T-helper 22 cell (primary cell): Measurements from ENCODE around the gene FXYD6.
"Not testable (repeated sequence)": the region's sequence is repeated elsewhere in the genome, so short reads cannot be mapped to it uniquely, and the experiment has no call there.

ENCODE experiments used
- DNase-seq: peaks from one replicate; pipeline ENCODE4 v3.0.0-alpha.2; 2020; ENCODE audit warnings: low read depth

Gene FXYD6

DNA sequence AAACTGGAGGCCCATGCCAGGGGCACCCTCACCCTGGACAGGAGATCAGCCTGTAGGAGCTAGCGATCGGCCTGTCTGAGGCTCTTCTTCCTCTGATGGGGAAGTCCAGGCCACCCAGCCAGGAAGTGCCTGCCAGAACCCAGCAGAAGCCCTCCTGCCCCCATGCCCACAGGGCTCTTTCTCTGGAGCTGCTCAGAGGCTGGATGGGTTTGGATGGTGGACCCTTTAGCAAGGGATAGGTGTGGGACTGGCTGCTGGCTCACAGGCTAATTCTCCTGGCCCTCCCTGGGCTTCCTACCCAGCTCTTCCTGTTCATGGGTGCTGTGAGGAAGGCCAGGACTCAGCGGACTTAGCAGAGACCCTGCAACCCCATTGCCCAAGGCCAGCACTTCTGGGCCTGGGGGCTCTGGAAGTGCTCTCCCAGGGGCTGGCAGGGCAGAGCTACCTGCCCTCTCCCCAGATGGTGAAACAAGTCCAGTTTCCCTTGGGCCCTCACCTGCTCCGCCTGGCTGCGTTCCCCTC is 59.6 kb downstream of the FXYD6 start:
- DNase-seq = no peak

GRCh38 chr11:117816151-117816741 is 60.2 kb downstream of the FXYD6 start:
- DNase-seq = no peak

- peak; percentile 66 for DNase-seq
These were observed 61.1 kb downstream of the FXYD6 start for GRCh38 chr11:117815262-117815803.

- peak; percentile 72 for DNase-seq
These were observed 61.6 kb downstream of the FXYD6 start for GRCh38 chr11:117814766-117815261.

- no peak for DNase-seq
These were observed 62.2 kb downstream of the FXYD6 start for GRCh38 chr11:117814204-117814765.

- not testable (repeated sequence) for DNase-seq
These were observed 66.4 kb downstream of the FXYD6 start for GRCh38 chr11:117810056-117810451.

DNA sequence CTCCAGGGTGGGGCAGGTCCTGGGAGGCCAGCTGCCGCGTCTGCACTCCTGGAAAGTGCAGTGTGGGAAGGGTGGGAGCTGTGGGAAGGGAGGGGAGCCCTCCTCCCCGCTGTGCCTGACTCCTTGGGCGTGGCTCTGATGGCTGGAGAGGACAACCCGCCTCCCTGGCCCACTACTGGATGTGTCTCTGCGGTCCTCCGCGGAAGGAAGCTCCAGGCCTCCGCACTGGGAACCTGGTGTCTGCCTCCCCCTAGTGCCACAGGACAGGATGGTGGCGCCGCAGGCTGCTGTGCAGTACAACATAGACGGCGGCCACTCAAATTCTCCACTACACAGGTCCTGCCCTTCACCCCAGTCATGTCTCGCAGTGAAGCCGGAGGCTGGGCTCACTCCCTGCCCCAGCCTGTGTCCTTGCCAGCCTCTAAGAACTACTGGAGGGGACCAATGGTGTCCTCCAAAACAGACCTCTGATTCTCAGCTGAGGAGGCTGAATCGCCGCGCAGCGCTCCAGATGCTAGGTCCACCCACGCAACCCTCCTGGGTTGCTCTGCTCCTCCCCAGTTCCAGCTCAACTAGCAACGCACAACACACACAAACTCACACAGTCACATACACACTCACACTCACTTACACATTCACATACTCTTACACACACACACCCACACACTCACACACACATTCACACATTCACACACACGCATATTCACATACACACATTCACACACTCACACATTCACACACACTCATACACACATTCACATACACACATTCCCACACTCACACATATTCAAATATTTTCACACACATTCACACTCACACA is 67.0 kb downstream of the FXYD6 start:
- DNase-seq = no peak

- no peak for DNase-seq
These were observed 67.7 kb downstream of the FXYD6 start for GRCh38 chr11:117808784-117809183.

DNA sequence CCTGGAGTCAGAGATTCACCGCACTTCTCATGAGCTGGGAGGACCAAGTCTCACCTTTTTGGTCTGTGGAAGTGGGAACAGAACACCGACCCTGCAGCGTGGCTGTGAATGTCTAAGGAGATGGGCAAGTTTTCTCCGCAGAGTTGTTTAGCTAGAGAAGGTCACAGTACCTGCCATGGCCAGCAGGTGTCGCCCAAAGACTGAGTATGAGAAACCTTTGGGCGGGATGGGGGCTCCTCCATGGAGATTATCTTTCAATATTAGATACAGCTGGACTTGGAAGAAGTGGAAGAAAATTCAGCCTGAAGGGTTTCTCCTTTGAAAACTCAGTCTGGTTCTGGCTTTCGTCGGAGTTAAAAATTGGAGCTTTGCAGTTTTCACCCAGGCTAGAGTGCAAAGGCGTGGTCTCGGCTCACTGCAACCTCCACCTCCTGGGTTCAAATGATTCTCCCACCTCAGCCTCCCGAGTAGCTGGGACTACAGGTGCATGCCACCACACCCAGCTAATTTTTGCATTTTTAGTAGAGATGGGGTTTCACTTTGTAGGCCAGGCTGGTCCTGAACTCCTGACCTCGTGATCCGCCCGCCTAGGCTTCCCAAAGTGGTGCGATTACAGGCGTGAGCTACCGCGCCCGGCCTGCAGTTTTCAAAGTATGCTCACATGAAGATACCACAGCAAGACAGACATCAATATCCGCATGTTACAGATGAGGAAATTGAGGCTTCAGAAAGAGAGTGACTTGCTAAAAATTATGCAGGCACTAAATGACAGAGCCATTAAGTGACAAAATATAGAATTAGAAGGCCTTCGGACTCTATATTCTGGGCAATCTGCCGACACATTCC is 68.8 kb downstream of the FXYD6 start:
- DNase-seq = peak; percentile 37

DNA sequence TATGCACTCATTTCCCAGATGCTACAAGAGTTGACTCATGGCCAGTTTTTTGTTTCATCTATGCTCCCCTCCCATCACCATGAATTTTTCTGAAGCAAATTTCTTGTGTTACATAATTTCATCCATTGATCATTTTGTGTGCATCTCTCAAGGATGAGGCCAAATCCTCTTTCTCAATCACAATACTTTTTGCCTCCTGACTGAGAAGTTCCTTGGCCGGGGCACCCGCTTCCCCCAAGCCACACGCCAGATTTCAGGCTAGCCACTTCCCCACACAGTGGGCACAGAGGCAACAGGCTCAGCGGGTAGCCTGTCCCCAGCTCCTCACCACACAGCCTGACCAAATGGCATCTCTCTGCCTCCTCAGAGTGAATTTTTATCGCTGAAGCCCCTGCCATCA is 69.6 kb downstream of the FXYD6 start:
- no peak for DNase-seq

DNA sequence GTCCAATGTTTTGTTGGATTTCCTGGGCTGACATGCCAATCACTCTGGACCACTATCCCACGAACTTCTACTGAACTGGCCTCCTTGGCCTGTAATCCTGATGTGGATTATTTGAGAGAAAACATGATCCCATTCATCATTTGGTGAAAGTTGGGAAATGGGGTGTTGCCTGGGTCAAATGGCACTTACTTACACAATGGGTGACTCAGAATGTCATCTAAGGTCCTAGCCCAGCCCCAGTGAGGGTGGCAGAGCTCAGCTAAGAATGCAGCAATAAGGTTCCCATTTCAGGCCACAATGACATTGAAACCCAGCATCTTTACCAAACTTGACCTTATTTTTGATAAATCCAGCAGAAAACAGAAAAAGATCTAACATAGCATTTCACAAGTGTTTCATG is 71.4 kb downstream of the FXYD6 start:
- no peak for DNase-seq

GRCh38 chr11:117803896-117804295 is 72.6 kb downstream of the FXYD6 start:
- DNase-seq = no peak

DNA sequence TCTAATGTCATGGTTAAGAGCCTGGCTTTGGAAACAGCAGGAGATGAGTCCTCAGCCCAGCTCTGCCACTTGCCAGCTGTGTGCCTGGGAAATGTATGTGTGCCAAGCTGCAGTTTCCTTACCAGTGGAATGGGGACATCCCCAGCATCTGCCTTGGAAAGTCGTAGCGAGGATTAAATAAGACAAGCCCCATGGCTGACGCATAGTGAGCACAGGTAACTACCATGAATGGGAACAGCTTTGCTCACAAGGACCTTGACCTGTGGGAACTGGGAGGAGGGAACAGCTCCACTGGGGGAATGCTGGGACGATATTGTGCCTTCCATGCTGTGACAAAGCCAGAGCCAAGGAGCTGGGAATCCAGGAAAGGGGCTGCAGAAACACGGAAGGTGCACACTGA is 76.8 kb downstream of the FXYD6 start:
- no peak for DNase-seq

DNA sequence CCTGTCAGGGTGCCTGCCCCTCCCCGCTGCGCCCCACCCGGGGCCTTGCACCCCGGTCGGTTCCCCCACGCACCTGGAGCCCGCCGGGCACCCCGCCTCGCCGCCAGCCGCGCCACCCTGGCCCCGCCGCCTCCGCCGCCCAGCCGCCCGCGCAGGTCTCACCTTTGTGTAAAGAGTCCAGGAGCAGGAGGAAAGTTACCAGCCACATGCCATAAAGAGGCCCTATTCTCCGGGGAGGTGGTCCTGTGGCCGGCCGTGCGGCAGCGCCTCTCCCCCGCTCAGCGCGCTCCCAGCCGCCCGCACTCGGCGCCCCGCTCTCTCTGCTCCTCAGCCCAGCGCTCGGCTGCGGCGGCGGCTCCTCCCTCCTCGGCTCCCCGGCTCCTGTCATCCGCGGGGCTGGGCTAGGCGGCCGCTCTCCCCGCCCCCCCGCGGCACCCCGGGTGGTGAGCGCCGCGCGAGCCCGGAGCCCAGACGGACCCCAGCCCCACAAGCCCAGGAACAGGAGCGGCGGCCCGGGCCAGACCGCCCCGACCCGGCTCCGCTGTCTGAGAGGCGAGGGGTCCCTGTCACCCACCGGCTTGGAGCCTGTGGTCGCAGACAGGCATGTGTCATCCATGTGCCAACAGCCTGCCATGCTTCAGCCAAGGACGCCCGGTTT is 79.5 kb downstream of the FXYD6 start, which contains the start of gene DSCAML1:
Gene DSCAML1 (minus strand): TSS at position 345 of the 658 bp plus-strand sequence. CDS start 137 bp downstream, at position 208.
- DNase-seq = no peak

DNA sequence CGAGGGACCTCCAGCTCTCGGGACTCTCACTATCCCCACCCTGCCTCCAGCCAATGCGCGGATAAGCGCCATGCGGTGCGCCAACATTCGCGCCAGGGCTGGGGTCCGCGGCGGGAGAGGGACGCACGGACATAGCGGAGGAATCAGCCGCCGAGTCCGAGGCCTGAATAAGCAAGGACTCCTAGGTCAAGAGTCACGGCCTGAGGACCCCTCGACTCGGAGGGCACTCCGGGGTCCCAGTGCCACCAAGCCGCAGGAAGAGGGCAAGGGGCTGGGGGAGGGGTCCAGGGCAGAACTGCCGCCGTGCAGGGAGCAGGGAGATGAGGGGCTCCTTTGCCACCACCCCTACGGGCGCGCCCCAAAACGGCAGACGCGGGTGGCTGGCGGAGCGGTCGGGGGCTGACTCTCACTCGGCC is 80.0 kb downstream of the FXYD6 start:
- no peak for DNase-seq

DNA sequence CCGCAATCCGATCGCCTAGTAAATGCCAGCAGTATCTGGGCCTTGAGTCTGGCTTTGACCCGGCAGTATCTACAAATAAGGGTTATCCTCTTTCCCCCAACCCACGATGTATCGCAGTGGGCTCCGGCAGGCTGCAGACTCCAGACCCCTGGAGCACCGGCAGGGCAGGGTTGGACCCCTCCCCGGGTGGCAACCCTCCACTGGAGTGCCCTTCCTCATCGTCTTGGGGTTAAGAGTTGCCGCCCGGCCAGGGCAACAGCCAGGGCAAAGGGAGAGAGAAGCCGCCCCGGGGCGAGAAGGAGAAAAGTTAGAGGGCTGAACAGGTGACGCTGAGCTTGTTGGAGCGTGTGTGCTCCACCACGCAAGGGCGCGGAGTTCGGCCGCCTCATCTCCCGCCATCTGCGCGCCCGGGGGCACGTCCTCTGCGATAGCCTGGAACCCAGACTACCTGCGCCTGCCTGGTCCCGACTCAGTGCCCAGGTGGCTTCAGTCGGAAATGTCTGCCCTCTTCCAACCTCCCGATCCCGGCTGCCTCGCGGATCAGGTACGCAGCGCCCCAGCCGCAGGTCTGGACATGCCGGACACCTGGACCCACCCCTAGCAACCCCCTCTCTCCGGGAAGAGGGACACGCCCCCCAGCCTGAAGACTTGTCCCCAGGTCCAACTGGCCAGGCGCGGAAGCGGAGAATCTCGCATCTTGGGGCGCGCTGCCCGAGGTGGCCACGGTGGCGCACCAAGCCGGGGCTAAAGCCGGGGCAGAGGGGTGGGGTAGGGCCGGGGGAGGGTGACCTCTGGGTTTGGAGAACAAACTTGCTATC is 80.6 kb downstream of the FXYD6 start:
- no peak for DNase-seq

- no peak for DNase-seq
These were observed 81.5 kb downstream of the FXYD6 start for GRCh38 chr11:117794772-117795629.

DNA sequence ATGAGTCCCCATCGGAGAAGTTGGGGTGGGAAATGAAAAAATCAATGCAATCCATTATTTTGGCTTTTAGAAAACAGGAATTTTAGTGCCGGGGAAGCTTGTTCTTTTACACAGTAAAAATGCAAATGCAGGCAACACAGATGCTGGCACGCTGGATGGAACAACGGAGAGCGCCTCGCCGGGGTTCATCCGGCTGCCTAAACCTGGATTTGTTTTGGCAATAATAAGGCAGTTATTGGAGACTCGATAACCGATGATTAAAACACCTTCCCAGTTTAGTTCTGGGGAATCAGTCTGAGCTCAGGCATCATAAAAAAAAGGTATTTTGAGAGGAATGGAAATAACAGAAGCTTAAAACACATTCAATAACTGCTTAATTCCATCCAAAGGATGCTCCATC is 82.3 kb downstream of the FXYD6 start:
- DNase-seq = no peak

DNA sequence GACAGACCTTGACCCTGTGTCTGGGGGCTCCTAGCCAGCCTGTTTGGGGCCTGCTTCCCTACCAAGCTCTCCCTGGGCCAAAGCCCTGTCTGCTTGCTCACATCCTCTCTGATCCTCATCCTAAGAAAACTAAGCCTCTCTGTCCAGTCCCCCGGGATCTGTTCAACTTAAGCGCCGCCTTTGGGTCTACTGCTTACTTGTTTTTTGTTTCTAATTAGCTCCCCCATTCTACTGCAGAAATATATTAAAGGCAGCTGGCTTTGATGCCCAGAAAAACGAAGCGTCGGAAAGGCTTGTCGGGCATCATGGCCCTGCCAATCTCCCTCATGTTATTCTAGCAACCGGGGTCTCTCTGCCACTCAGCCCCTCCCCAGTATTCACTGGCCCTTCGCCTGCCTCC is 82.9 kb downstream of the FXYD6 start:
- DNase-seq = no peak
